Lung (tissue), 12 donors: ENCODE data around the gene JPH3. TPM values are rescaled to one million over a fixed set of nuclear protein-coding genes. Genes with fewer than 3 reads are reported as not detected.

Source experiments
- ATAC-seq: fragments of 200-7000 bp; cut with Tn5 transposase; one replicate; pipeline ENCODE4 v1.9.1; 2020; ENCODE audit warnings: moderate number of reproducible peaks; ENCODE audit not compliant: insufficient read depth, low FRiP score
- DNase-seq, 3 donors: peaks; one replicate each; pipeline ENCODE4 v3.0.0-alpha.2; 2013 to 2017
- H3K27ac ChIP-seq, 2 donors: one replicate each; pipeline ENCODE4 v1.5.1; 2013; ENCODE audit warnings: mild to moderate bottlenecking in 2 of 2, moderate library complexity in 2 of 2, control low read depth in 1 of 2, inconsistent platforms in 1 of 2, low read depth in 1 of 2, low read length in 1 of 2
- H3K27me3 ChIP-seq, 3 donors: one replicate each; pipeline ENCODE4 v1.5.1; 2013; ENCODE audit warnings: low read length in 2 of 3; ENCODE audit not compliant: control insufficient read depth in 3 of 3, insufficient read depth in 3 of 3
- H3K36me3 ChIP-seq, 4 donors: one replicate each; pipeline ENCODE4 v1.5.1; 2013; ENCODE audit warnings: low read length in 4 of 4, mild to moderate bottlenecking in 1 of 4, moderate library complexity in 1 of 4; ENCODE audit not compliant: control insufficient read depth in 4 of 4, insufficient read depth in 4 of 4
- H3K4me1 ChIP-seq, 5 donors: one replicate each; pipeline ENCODE4 v1.5.1; 2013; ENCODE audit warnings: low read length in 5 of 5, mild to moderate bottlenecking in 2 of 5, moderate library complexity in 1 of 5; ENCODE audit not compliant: control insufficient read depth in 5 of 5, insufficient read depth in 5 of 5
- H3K4me3 ChIP-seq: one replicate; pipeline ENCODE4 v1.5.1; 2013; ENCODE audit warnings: mild to moderate bottlenecking, control low read depth, moderate library complexity
- H3K9ac ChIP-seq, 2 donors: one replicate each; pipeline ENCODE4 v1.5.1; 2013; ENCODE audit warnings: low read length in 2 of 2, control low read depth in 1 of 2; ENCODE audit not compliant: insufficient read depth in 1 of 2
- H3K9me3 ChIP-seq, 4 donors: one replicate each; pipeline ENCODE4 v1.5.1; 2013; ENCODE audit warnings: low read length in 3 of 4, mild to moderate bottlenecking in 1 of 4, moderate library complexity in 1 of 4; ENCODE audit not compliant: control insufficient read depth in 4 of 4, insufficient read depth in 3 of 4
- CTCF ChIP-seq: IDR thresholded peaks from 2 replicates; pipeline ENCODE4 v1.5.1; 2012; ENCODE audit warnings: mild to moderate bottlenecking; ENCODE audit errors: control extremely low read depth, extremely low read depth
- WGBS, 2 donors: extraction: QIAGEN DNeasy Blood & Tissue Kit; methylation state at CpG; one replicate each; pipeline ENCODE4 v1.1.7; 2013; 5-methylcytosine and 5-hydroxymethylcytosine counted together
- polyA plus RNA-seq, 2 donors: library from polyadenylated mRNA; stranded (reverse); fragments of 200-250 nt; gene quantifications; one replicate each; pipeline ENCODE4 v1.2.1, GENCODE V29; 2013
- total RNA-seq, 2 donors: library from RNA; depleted of rRNA in 1 of 2; stranded (reverse); fragments of >200 nt in 1 of 2; gene quantifications; one replicate each; pipeline ENCODE4 v1.2.1, GENCODE V29; 2014 to 2021
- donor health status: control.
- donor health status: control.
- donor health status: Bipolar disorder and iron deficiency.
- donor health status: healthy.
- donor health status: DM: yes; HTN: yes; CAD: no.

JPH3 gene
- total and polyA plus RNA-seq, 4 donors = 0.04 to 0.68 (median 0.13) TPM

- H3K27me3 ChIP-seq = peaks cover 0 to 7% (median 0%) of the 10 kb centered on the region in 3 donors
- WGBS, 2 donors = 82 to 88% methylated on average over 4 of the region's 4 CpGs
- ATAC-seq = no peak
Observed at GRCh38 chr16:87579691-87580090, 22.6 kb upstream of the JPH3 start.

GRCh38 chr16:87580855-87581261, 21.4 kb upstream of the JPH3 start:
- TF ChIP-seq CTCF = no peak
- WGBS, 2 donors = 93 to 97% methylated on average over 4 of the region's 4 CpGs
- Histone ChIP-seq H3K9me3 (peaks cover 0 to 2% (median 0%) of the 10 kb centered on the region in 4 donors), H3K4me3 (no peak overlapping the region), H3K27ac (no peak overlapping the region), H3K27me3 (peaks cover 0 to 7% (median 0%) of the 10 kb centered on the region in 3 donors), H3K36me3 (no peaks in the 10 kb centered on the region), H3K9ac (no peak overlapping the region), H3K4me1 (peaks cover 0 to 13% (median 6%) of the 10 kb centered on the region in 5 donors)
- no peak for ATAC-seq
- no peak for DNase-seq

More at GRCh38 chr16:87579691-87580090, 22.6 kb upstream of the JPH3 start:
- no peak for DNase-seq
- H3K9me3 ChIP-seq = no peaks in the 10 kb centered on the region
- no peak overlapping the region for H3K27ac ChIP-seq
- no peak for TF ChIP-seq CTCF
- H3K4me3 ChIP-seq = no peak overlapping the region
- H3K4me1 ChIP-seq = peaks cover 0 to 13% (median 6%) of the 10 kb centered on the region in 5 donors
- H3K9ac ChIP-seq = no peak overlapping the region
- no peaks in the 10 kb centered on the region for H3K36me3 ChIP-seq

- peaks cover 0 to 13% (median 0%) of the 10 kb centered on the region in 3 donors for H3K27me3 ChIP-seq
- TF ChIP-seq CTCF = no peak
- DNase-seq = peak; percentile 31 to 70 (median 46)
Observed at GRCh38 chr16:87581857-87582215, 20.5 kb upstream of the JPH3 start.

More at GRCh38 chr16:87581857-87582215, 20.5 kb upstream of the JPH3 start:
- WGBS, 2 donors = 57 to 61% methylated on average over 7 of the region's 7 CpGs
- no peak overlapping the region for H3K9ac ChIP-seq
- peaks cover 0 to 13% (median 6%) of the 10 kb centered on the region in 5 donors for H3K4me1 ChIP-seq
- H3K36me3 ChIP-seq = no peaks in the 10 kb centered on the region
- H3K9me3 ChIP-seq = peaks cover 0 to 2% (median 0%) of the 10 kb centered on the region in 4 donors
- peak; percentile 77 for ATAC-seq
- H3K4me3 ChIP-seq = no peak overlapping the region
- H3K27ac ChIP-seq = peak overlapping the region in 1 of 2 donors; percentile 80
